GM21390 (cell line): Measurements from ENCODE around the gene ALPL.

Experiments used
- ATAC-seq: cut with Tn5 transposase; IDR thresholded peaks from one replicate; pipeline ENCODE4 v1.9.1; 2021; ENCODE audit not compliant: unreplicated experiment

Gene ALPL

GRCh38 chr1:21614419-21615115 lies 105.3 kb downstream of the ALPL start:
- ATAC-seq: no peak

DNA sequence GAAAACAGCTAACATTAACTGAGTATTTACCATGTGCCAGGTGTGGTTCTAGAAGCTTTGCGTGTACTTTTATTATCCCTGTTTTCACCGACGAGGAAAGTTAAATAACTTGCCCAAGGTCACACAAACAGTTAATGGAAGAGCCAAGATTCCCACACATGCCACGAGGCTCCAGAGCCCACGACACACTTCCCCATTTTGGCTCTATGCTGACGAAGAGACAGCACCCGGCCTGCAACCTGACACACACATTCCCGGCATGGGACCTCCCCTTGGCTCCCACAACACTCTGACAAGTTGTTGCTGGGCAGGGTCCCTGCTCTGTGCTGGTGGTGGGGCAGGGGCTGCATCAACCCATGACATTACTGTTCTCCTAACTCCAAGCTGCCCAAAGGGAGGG lies 107.1 kb downstream of the ALPL start:
- no peak for ATAC-seq

GRCh38 chr1:21617126-21617738 lies 108.0 kb downstream of the ALPL start:
- ATAC-seq: no peak

DNA sequence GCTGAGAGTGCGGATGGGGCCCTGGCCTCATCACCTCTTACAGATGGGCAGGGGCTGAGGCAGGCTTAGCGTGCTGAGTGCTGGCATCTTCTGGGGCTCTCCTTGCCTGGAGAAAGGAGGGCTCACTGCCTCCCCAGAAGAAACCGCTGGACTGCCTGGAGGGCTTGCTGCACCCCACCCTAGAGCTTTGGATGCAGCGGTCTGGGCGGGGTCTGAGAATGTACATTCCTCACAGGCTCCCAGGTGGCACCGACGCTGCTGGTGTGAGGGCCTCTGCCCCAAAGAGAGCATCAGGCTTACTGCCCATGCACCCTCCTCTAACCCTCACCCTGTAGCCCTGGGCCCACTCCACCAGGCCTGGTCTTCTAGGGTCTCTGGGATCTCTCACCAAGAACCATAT lies 108.8 kb downstream of the ALPL start:
- no peak for ATAC-seq

DNA sequence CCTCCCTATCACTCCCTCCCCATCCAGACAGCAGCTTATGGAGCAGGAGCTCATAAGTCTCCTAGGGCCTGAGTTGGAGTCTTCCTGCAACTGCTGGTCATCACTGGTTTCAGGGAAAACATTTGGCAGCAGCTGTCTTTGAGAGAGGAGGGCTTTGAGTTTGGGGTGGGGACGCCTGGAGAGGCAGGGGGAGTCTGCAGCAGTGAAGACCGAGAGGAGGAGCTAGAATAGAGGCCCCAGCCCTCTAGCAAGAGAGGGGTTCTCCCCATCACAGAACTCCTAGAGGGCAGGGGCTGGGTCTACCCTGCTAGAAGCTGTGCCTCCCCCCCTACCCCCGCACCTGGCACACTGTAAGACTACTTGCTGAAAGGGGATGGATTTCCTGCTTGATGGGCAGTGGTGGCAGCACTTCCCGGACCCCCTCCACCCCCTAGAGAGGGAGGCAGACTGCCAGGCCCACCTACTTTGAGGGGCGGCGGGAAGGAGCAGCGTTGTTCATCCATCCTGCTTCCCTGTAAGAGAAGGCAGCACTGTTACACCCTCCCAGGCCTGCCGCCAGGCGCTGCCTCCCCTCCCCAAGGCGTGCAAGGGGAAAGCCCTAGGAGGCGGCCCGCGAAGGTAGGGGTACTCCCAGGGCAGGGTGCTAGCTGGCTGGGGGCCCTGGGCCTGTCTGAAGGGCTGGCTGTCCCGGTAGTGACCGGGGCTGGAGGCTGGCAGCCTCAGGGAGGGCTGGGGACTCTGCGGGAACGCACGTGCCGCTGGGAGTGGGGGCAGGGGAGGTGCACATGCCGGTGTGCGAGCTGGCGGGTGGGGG lies 109.5 kb downstream of the ALPL start:
- no peak for ATAC-seq

DNA sequence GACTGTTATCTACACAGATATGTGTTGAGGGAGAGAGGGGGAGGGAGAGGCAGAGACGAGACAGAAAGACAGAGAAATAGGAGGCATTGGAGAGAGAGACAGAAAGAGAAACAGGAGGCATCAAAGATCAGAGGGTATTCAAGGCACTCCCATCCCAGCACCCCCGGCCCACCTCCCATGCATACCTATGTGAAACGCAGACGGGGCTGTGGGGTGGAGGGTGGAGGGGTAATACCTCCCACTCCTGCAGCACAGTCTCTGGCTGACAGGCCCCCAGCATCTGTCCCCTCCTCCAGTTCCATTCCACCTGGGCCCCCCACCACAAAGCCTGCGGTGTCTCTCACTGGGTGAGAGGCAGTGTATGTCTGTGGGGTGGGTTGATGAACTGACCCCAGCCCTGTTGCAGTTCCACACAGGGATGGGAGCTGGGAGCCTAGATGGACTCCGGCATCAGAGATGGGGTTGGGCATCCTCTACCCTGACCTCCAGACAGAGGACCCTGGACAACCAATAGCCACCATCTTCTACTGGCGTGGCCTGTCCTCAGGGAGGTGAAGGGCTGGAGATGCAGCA lies 110.2 kb downstream of the ALPL start:
- no peak for ATAC-seq

GRCh38 chr1:21620011-21620410 lies 110.8 kb downstream of the ALPL start:
- ATAC-seq: no peak

DNA sequence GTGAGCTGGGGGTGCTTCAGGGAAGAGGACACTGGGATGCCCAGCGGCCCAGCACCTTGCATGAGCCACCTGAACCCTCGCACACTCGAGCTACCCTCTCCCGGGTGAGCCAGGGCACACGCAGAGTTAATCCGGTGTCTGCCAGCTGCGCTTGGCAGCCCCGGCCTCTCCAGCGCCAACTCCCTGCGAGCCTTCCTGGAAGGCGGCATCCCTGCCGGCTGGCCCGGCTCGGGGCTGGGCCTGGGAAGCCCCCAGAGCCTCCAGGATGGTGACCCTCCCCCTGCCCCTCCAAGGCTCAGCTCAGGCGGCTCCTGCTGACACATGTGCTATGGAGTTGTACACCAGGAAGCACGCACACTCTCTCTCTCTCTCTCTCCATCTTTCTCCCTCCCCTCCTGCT lies 111.3 kb downstream of the ALPL start:
- ATAC-seq: no peak

GRCh38 chr1:21621051-21621450 lies 111.8 kb downstream of the ALPL start:
- no peak for ATAC-seq

DNA sequence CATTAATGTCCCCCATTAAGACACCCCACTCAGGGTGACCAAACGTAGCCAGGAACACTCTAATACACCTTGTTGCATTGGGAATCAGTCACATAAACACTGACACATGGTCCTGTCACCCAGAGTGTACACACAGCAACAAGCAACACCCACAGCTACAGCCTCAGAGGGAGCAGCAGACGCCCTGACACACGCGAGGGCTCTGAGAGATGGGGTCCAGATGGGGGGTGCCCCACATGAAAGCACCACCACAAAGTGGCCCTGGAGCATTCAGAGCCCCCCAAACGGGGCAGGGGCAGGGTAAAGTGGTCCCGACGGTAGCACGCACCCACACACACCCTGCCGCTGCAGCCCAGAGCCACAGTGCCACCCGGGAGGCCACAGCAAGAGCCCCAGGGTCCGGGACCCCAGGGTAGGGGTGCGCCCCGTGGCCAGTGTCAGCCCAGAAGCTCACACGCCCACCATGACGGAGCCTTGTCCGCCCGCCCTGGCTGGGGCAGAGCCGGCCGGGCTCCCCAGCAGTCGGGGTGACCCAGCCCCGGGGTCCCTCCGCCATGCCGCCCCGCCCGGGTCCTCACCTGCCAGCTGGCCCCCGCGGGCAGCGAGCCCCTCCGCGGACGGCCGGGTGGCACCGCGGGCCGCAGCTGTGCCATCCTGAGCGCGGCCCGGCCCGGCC lies 112.7 kb downstream of the ALPL start:
- ATAC-seq: no peak

GRCh38 chr1:21622466-21623315 lies 113.5 kb downstream of the ALPL start:
- ATAC-seq: no peak

DNA sequence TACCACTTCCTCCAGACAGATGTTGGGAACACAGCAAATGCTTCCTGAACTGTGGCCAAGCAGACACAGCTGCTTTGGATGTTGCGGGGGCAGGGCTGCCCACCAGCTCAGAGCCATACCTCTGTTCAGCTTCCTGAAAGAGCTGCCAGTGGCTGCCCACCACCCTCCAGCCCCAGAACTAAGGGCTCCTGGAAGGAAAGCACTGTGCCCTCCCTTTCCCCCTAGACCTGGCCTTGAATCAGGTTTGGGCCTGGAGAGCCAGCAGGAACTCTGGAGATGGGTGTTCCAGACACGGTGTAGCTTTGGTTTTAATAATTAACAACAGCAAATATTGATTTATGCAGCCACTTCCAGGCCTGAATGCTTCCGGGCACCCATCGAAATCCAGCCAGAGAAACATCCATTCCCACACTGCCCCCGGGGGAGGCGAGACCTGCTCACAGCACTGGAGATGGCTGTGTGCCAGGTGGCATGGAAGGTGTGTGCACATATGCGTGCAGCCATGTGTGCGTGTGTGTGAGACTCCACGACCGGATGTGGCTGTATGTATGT lies 114.3 kb downstream of the ALPL start:
- no peak for ATAC-seq

- ATAC-seq: no peak
Measured at GRCh38 chr1:21624571-21625389, 115.6 kb downstream of the ALPL start.

GRCh38 chr1:21625390-21626190 lies 116.4 kb downstream of the ALPL start:
- no peak for ATAC-seq

- no peak for ATAC-seq
Measured at GRCh38 chr1:21626921-21627339, 117.7 kb downstream of the ALPL start.
